OCI-LY7 (cell line): Measurements from ENCODE around the gene VNN1. TPM values are rescaled to one million over a fixed set of nuclear protein-coding genes. Genes with fewer than 3 reads are reported as not detected.

Experiments
- BruUV-seq: library from RNA; stranded (reverse); fragments of 400-500 nt; replicated peaks from 2 replicates; lab custom pipeline; 2021; lab: Mats Ljungman, UMichigan
- CTCF ChIA-PET: fragments of 300-600 bp; sonication (Branson Sonifier 250); formaldehyde crosslinking; loops from one replicate; lab custom pipeline; 2022; ENCODE audit warnings: antibody characterized with exemption; ENCODE audit not compliant: unreplicated experiment; lab: Charles Lee
- POLR2A ChIA-PET: fragments of 300-600 bp; sonication (Branson Sonifier 250); formaldehyde crosslinking; loops from one replicate; lab custom pipeline; 2022; ENCODE audit warnings: antibody characterized with exemption; lab: Charles Lee
- DNase-seq: peaks from one replicate; pipeline ENCODE4 v3.0.0-alpha.2; 2015; ENCODE audit warnings: low spot score
- H2AFZ ChIP-seq: fragments of 200-600 bp; sonication (generic), shearing (Covaris generic); 2 replicates; pipeline ENCODE4 v1.6.1; 2014; ENCODE audit warnings: mild to moderate bottlenecking, antibody characterized with exemption, low read length, moderate library complexity
- H3K27ac ChIP-seq: fragments of 200-600 bp; sonication (generic); 2 replicates; pipeline ENCODE4 v1.5.1; 2014; ENCODE audit warnings: mixed run types, low read depth, mild to moderate bottlenecking, moderate library complexity, low read length, inconsistent platforms; ENCODE audit not compliant: poor library complexity, severe bottlenecking
- H3K36me3 ChIP-seq: fragments of 200-600 bp; sonication (generic); 2 replicates; pipeline ENCODE4 v1.6.1; 2014; ENCODE audit warnings: mild to moderate bottlenecking, antibody characterized with exemption, low read length, moderate library complexity, mixed read lengths; ENCODE audit not compliant: insufficient read depth
- H3K4me1 ChIP-seq: fragments of 200-600 bp; sonication (generic); 2 replicates; pipeline ENCODE4 v1.5.1; 2014; ENCODE audit warnings: mild to moderate bottlenecking, low read length; ENCODE audit not compliant: insufficient read depth, poor library complexity, severe bottlenecking
- H3K4me2 ChIP-seq: fragments of 200-600 bp; sonication (generic); 2 replicates; pipeline ENCODE4 v1.6.1; 2014; ENCODE audit warnings: mild to moderate bottlenecking, low read length
- H3K4me3 ChIP-seq: fragments of 200-600 bp; sonication (generic); 2 replicates; pipeline ENCODE4 v1.5.1; 2014; ENCODE audit warnings: mild to moderate bottlenecking, low read depth, low read length; ENCODE audit not compliant: poor library complexity, severe bottlenecking
- H3K79me2 ChIP-seq: fragments of 200-600 bp; sonication (generic); 2 replicates; pipeline ENCODE4 v1.6.1; 2016; ENCODE audit warnings: low read depth, mild to moderate bottlenecking, low read length, moderate library complexity, mixed read lengths; ENCODE audit not compliant: insufficient read depth
- H3K9me2 ChIP-seq: fragments of 200-600 bp; sonication (generic); 2 replicates; pipeline ENCODE4 v1.6.1; 2016; ENCODE audit warnings: mild to moderate bottlenecking, low read length, mixed read lengths; ENCODE audit not compliant: insufficient read depth
- H3K9me3 ChIP-seq: fragments of 200-600 bp; sonication (generic); 2 replicates; pipeline ENCODE4 v1.6.1; 2014; ENCODE audit warnings: mild to moderate bottlenecking, mixed run types, low read length, mixed read lengths
- H4K20me1 ChIP-seq: fragments of 200-600 bp; sonication (generic); 2 replicates; pipeline ENCODE4 v1.6.1; 2014; ENCODE audit warnings: mild to moderate bottlenecking, antibody characterized with exemption, low read length, moderate library complexity, mixed read lengths; ENCODE audit not compliant: insufficient read depth
- EZH2phosphoT487 ChIP-seq: fragments of 200-600 bp; sonication (generic); IDR thresholded peaks from 2 replicates; pipeline ENCODE4 v1.6.1; 2018; ENCODE audit warnings: low read depth, borderline replicate concordance, mild to moderate bottlenecking, mixed run types, antibody characterized with exemption, low read length, moderate library complexity, mixed read lengths
- intact Hi-C: fragments of 100-400 bp; cut with micrococcal nuclease; formaldehyde crosslinking; loops from one replicate; pipeline ENCODE4 v1.10.0; 2022; ENCODE audit not compliant: unreplicated experiment
- total RNA-seq, 2 experiments: library from RNA; depleted of rRNA in 1 of 2; stranded (reverse); fragments of >200 nt in 1 of 2; shearing (Covaris generic) in 1 of 2; gene quantifications; 2 replicates each; pipeline ENCODE4 v1.2.3, GENCODE V29; 2014 to 2022
- TF ChIP-seq, protein P1 (sequence below): fragments of 200-600 bp; sonication (generic); conservative IDR thresholded peaks from 2 replicates; pipeline ENCODE4 v1.5.1; 2014; ENCODE audit warnings: mild to moderate bottlenecking, antibody characterized with exemption, low read length, moderate library complexity, mixed read lengths

VNN1 gene
- total RNA-seq, 2 experiments from 2014 or later = not detected

DNA sequence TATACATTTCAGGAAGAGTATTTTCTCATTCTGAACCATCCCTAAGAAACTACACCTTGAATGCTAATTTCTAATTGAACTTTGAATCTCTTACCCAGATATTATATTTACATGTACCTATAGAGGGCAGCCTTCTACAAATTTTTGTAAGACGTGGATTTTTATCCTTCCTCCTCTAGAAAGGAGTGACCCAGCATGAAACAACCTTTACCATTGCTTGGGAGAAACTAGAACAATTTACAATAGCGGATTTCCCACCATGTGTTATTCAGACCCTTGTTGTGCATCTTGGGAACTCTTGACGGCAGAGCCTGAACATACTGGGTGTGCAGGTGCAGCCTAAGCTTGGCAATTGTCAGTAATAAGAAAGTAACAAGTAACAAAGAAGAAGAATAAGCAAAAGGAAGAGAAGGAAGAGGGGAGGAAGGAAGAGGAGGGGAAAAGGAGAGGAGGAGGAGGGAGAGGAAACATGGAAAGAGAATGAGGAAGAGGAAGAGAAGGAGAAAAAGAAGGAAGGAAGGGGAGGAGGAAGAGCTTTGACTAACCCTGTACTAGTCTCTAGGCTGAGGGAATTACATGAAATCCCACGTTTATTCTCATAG is 44.1 kb downstream of the VNN1 start:
- Histone ChIP-seq H4K20me1 (no peaks in the 10 kb centered on the region), H3K9me2 (no peaks in the 10 kb centered on the region), H3K4me3 (peak overlapping the region; percentile 27), H3K9me3 (no peaks in the 10 kb centered on the region), H3K4me1 (peaks cover 9% of the 10 kb centered on the region), H3K79me2 (no peaks in the 10 kb centered on the region), H2AFZ (peak overlapping the region; percentile 82), H3K27ac (no peak overlapping the region), H3K36me3 (no peaks in the 10 kb centered on the region), H3K4me2 (peak overlapping the region; percentile 62)
- intact Hi-C loops = loop anchor here (1.0 to 10.0 kb wide), 6 partner anchors 99 to 387 kb away; no protein-coding TSS in a partner anchor
- TF ChIP-seq, protein P1, sequence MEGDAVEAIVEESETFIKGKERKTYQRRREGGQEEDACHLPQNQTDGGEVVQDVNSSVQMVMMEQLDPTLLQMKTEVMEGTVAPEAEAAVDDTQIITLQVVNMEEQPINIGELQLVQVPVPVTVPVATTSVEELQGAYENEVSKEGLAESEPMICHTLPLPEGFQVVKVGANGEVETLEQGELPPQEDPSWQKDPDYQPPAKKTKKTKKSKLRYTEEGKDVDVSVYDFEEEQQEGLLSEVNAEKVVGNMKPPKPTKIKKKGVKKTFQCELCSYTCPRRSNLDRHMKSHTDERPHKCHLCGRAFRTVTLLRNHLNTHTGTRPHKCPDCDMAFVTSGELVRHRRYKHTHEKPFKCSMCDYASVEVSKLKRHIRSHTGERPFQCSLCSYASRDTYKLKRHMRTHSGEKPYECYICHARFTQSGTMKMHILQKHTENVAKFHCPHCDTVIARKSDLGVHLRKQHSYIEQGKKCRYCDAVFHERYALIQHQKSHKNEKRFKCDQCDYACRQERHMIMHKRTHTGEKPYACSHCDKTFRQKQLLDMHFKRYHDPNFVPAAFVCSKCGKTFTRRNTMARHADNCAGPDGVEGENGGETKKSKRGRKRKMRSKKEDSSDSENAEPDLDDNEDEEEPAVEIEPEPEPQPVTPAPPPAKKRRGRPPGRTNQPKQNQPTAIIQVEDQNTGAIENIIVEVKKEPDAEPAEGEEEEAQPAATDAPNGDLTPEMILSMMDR = peak; percentile 93
- TF ChIP-seq EZH2phosphoT487 = no peak
- ChIA-PET POLR2A (interaction anchor here (0.6 to 1.9 kb wide), 14 partner anchors 24 to 764 kb away, joined by 3 to 7 read pairs (median 4); no protein-coding TSS in a partner anchor), CTCF (interaction anchor here (0.6 to 0.8 kb wide), 3 partner anchors 100 to 129 kb away, joined by 4 to 7 read pairs (median 6); partner anchors contain the start of gene SLC18B1)
- BruUV-seq = no TSS peak
- DNase-seq = peak; percentile 80

GRCh38 chr6:132666118-132666517 is 47.7 kb downstream of the VNN1 start:
- no TSS peak for BruUV-seq
- no peak for DNase-seq
- H2AFZ ChIP-seq = no peak overlapping the region
- no peak overlapping the region for H3K4me3 ChIP-seq
- peaks cover 9% of the 10 kb centered on the region for H3K4me1 ChIP-seq
- POLR2A ChIA-PET = interaction anchor here (0.6 to 1.9 kb wide), 3 partner anchors 18 to 137 kb away, joined by 3 to 5 read pairs (median 3); no protein-coding TSS in a partner anchor
- no peaks in the 10 kb centered on the region for H3K36me3 ChIP-seq
- no peaks in the 10 kb centered on the region for H3K9me2 ChIP-seq
- intact Hi-C loops = loop anchor here (5.0 kb wide), 2 partner anchors 116 to 384 kb away; no protein-coding TSS in a partner anchor
- TF ChIP-seq EZH2phosphoT487 = no peak
- TF ChIP-seq, protein P1 = no peak
- H3K27ac ChIP-seq = no peak overlapping the region
- H3K4me2 ChIP-seq = no peak overlapping the region
- no peaks in the 10 kb centered on the region for H4K20me1 ChIP-seq
- CTCF ChIA-PET = no interaction called here
- no peaks in the 10 kb centered on the region for H3K9me3 ChIP-seq
- H3K79me2 ChIP-seq = no peaks in the 10 kb centered on the region
